ENCODE results near the gene ROPN1. TPM values are rescaled to one million over a fixed set of nuclear protein-coding genes. Genes with fewer than 3 reads are reported as not detected.

The ROPN1 gene
- total RNA-seq, 1 experiment from 2014 or later = not detected

DNA sequence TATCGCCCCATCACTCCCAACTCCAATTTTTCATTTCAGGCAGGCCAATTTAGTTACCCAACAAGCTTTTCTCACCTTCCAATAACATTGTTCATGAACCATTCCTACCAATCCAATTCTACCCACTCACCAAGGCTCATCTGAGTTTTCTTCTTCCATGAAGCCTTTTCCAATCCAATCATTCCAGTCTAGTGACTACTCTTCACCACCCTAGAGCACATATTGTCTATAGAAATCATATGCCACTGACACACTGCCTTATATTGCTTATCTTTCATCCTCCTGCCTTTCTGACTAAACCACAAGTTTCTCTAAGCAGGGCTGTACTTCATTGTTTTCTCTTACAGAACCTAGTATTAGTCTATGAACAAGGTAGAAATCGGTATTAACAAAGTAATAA lies 42.3 kb downstream of the ROPN1 start:
- intact Hi-C loops (cut with micrococcal nuclease) = no loop called here
- no peaks in the 10 kb centered on the region for H3K79me2 ChIP-seq (ENCODE audit: low read length)
- no peak overlapping the region for H3K9ac ChIP-seq (ENCODE audit: low read length)
- no peaks in the 10 kb centered on the region for H3F3A ChIP-seq (ENCODE audit: low read length, unreplicated experiment)
- H3K27me3 ChIP-seq (ENCODE audit: low read length) = no peaks in the 10 kb centered on the region
- no peak overlapping the region for H3K4me3 ChIP-seq (ENCODE audit: low read length)
- no peak overlapping the region for H3K4me2 ChIP-seq (ENCODE audit: low read length)
- no peak for TF ChIP-seq EZH2phosphoT487 (IDR thresholded peaks at IDR 0.05; ENCODE audit: borderline replicate concordance, low read length)
- TF ChIP-seq, protein P1, sequence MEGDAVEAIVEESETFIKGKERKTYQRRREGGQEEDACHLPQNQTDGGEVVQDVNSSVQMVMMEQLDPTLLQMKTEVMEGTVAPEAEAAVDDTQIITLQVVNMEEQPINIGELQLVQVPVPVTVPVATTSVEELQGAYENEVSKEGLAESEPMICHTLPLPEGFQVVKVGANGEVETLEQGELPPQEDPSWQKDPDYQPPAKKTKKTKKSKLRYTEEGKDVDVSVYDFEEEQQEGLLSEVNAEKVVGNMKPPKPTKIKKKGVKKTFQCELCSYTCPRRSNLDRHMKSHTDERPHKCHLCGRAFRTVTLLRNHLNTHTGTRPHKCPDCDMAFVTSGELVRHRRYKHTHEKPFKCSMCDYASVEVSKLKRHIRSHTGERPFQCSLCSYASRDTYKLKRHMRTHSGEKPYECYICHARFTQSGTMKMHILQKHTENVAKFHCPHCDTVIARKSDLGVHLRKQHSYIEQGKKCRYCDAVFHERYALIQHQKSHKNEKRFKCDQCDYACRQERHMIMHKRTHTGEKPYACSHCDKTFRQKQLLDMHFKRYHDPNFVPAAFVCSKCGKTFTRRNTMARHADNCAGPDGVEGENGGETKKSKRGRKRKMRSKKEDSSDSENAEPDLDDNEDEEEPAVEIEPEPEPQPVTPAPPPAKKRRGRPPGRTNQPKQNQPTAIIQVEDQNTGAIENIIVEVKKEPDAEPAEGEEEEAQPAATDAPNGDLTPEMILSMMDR (conservative IDR thresholded peaks at IDR 0.05; ENCODE audit: low read depth, low read length) = no peak
- TF ChIP-seq EZH2 (IDR thresholded peaks at IDR 0.05; ENCODE audit: low read length, unreplicated experiment) = no peak
- H3K27ac ChIP-seq (ENCODE audit: low read length) = no peak overlapping the region
- ATAC-seq (no peak), DNase-seq (no peak)
- no TSS peak for BruUV-seq (replicated peaks)
- H3K36me3 ChIP-seq (ENCODE audit: low read depth, low read length) = peaks cover 60% of the 10 kb centered on the region
- no peak overlapping the region for H2AFZ ChIP-seq (ENCODE audit: low read length)
- POLR2A ChIA-PET (ENCODE audit: unreplicated experiment) = no interaction called here
- no peaks in the 10 kb centered on the region for H3K9me3 ChIP-seq (ENCODE audit: low read length)
- H4K20me1 ChIP-seq (ENCODE audit: low read length) = no peaks in the 10 kb centered on the region; the same call in 1 of the 2 replicates
- CTCF ChIA-PET = no interaction called here
- no peaks in the 10 kb centered on the region for H3K9me2 ChIP-seq (replicated peaks; ENCODE audit: low read length)
- no peaks in the 10 kb centered on the region for H3K4me1 ChIP-seq (ENCODE audit: insufficient read depth, low read length)

DNA sequence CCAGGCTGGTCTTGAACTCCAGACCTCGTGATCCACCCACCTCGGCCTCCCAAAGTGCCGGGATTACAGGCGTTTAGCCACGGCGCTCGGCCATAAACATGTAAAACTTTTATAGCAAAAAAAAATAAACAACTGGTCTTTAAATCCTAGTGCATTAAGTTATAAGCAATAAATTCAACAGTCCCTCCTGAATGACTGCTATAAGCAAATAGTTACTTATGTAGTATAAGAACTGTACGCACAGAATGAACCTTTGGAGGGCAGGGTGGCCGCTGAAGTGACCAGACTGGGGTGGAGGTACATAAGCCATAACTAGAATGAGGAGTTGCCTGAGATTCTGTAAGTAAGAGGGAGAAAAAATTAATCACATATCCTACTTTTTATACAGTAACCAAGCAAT lies 43.5 kb downstream of the ROPN1 start:
- Histone ChIP-seq H3K27ac (ENCODE audit: low read length) (no peak overlapping the region), H3K27me3 (ENCODE audit: low read length) (no peaks in the 10 kb centered on the region), H3K79me2 (ENCODE audit: low read length) (no peaks in the 10 kb centered on the region), H3K4me3 (ENCODE audit: low read length) (no peak overlapping the region), H3K4me1 (ENCODE audit: insufficient read depth, low read length) (no peaks in the 10 kb centered on the region), H3F3A (ENCODE audit: low read length, unreplicated experiment) (no peaks in the 10 kb centered on the region), H3K9me2 (replicated peaks; ENCODE audit: low read length) (no peaks in the 10 kb centered on the region), H4K20me1 (ENCODE audit: low read length) (no peaks in the 10 kb centered on the region; the same call in 1 of the 2 replicates), H3K9ac (ENCODE audit: low read length) (no peak overlapping the region), H3K36me3 (ENCODE audit: low read depth, low read length) (peaks cover 61% of the 10 kb centered on the region), H3K9me3 (ENCODE audit: low read length) (no peaks in the 10 kb centered on the region), H3K4me2 (ENCODE audit: low read length) (no peak overlapping the region), H2AFZ (ENCODE audit: low read length) (no peak overlapping the region)
- TF ChIP-seq, protein P1 (conservative IDR thresholded peaks at IDR 0.05; ENCODE audit: low read depth, low read length) = no peak
- TF ChIP-seq EZH2phosphoT487 (IDR thresholded peaks at IDR 0.05; ENCODE audit: borderline replicate concordance, low read length) (no peak), EZH2 (IDR thresholded peaks at IDR 0.05; ENCODE audit: low read length, unreplicated experiment) (no peak)
- ChIA-PET POLR2A (ENCODE audit: unreplicated experiment) (no interaction called here), CTCF (no interaction called here)
- BruUV-seq (replicated peaks) = no TSS peak
- DNase-seq (no peak), ATAC-seq (no peak)
- intact Hi-C loops (cut with micrococcal nuclease) = no loop called here

DNA sequence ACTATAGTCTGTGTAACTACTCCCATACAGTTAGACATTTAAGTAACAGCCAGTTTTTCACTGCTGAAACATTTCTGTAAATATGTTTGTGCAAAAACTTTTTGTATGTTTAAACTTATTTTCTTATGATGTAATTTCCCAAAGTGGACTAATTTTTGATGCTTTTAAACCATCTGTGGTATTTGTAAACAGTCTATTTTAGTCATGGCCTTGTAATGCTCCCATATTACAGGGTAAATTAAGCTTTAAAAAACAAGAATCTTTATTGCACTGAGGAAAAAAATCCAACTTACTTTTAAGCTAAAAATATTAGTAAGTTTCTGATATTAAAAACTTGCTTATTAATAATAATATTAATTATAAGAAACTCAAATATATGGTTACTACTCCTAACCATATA lies 44.4 kb downstream of the ROPN1 start:
- CTCF ChIA-PET = interaction anchor here (0.6 kb wide), 1 partner anchor 40 kb away, joined by 3 read pairs; no protein-coding TSS in a partner anchor
- Histone ChIP-seq H3K9ac (ENCODE audit: low read length) (no peak overlapping the region), H3K27me3 (ENCODE audit: low read length) (no peaks in the 10 kb centered on the region), H3K4me1 (ENCODE audit: insufficient read depth, low read length) (no peaks in the 10 kb centered on the region), H3K9me2 (replicated peaks; ENCODE audit: low read length) (no peaks in the 10 kb centered on the region), H3K4me2 (ENCODE audit: low read length) (no peak overlapping the region), H3K79me2 (ENCODE audit: low read length) (no peaks in the 10 kb centered on the region), H3K9me3 (ENCODE audit: low read length) (no peaks in the 10 kb centered on the region), H2AFZ (ENCODE audit: low read length) (no peak overlapping the region), H3K27ac (ENCODE audit: low read length) (no peak overlapping the region), H3K36me3 (ENCODE audit: low read depth, low read length) (peaks cover 52% of the 10 kb centered on the region), H3K4me3 (ENCODE audit: low read length) (no peak overlapping the region), H4K20me1 (ENCODE audit: low read length) (no peaks in the 10 kb centered on the region; the same call in 1 of the 2 replicates), H3F3A (ENCODE audit: low read length, unreplicated experiment) (no peaks in the 10 kb centered on the region)
- POLR2A ChIA-PET (ENCODE audit: unreplicated experiment) = no interaction called here
- DNase-seq (no peak), ATAC-seq (no peak)
- no TSS peak for BruUV-seq (replicated peaks)
- TF ChIP-seq EZH2 (IDR thresholded peaks at IDR 0.05; ENCODE audit: low read length, unreplicated experiment) (no peak), EZH2phosphoT487 (IDR thresholded peaks at IDR 0.05; ENCODE audit: borderline replicate concordance, low read length) (no peak)
- TF ChIP-seq, protein P1 (conservative IDR thresholded peaks at IDR 0.05; ENCODE audit: low read depth, low read length) = no peak
- intact Hi-C loops (cut with micrococcal nuclease) = no loop called here

All from PC-3 (cell line).